PC-9 (cell line): ENCODE data around the gene KCNN3.

Experiments
- EZH2 ChIP-seq: fragments of 200-600 bp; sonication (generic); IDR thresholded peaks from 2 replicates; pipeline ENCODE4 v1.8.0; 2017; ENCODE audit warnings: antibody characterized with exemption, low read depth
- TF ChIP-seq, protein P1 (sequence below): fragments of 200-600 bp; sonication (generic); conservative IDR thresholded peaks from 2 replicates; pipeline ENCODE4 v1.6.1; 2017; ENCODE audit warnings: mixed run types, antibody characterized with exemption, mild to moderate bottlenecking, moderate library complexity

DNA sequence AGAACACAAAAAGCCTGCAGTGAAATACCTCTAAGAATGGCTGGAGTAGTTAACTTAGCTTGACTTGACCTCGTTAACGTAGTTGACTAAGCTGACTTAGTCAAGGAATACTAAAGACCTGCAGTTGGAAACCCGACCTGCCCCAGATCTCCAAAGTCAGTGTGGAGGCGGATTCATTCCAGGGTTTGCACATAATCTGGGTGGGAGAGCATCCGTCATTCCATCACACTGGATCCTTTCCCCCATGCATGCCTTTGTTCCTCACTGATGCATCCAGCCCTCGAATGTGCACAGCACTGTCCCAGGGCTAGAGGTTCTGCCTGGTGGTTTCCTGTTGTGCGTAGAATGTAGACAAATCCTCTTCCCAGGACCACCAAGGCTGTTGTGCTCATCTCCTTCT, 76.4 kb downstream of the KCNN3 start:
- TF ChIP-seq, protein P1, sequence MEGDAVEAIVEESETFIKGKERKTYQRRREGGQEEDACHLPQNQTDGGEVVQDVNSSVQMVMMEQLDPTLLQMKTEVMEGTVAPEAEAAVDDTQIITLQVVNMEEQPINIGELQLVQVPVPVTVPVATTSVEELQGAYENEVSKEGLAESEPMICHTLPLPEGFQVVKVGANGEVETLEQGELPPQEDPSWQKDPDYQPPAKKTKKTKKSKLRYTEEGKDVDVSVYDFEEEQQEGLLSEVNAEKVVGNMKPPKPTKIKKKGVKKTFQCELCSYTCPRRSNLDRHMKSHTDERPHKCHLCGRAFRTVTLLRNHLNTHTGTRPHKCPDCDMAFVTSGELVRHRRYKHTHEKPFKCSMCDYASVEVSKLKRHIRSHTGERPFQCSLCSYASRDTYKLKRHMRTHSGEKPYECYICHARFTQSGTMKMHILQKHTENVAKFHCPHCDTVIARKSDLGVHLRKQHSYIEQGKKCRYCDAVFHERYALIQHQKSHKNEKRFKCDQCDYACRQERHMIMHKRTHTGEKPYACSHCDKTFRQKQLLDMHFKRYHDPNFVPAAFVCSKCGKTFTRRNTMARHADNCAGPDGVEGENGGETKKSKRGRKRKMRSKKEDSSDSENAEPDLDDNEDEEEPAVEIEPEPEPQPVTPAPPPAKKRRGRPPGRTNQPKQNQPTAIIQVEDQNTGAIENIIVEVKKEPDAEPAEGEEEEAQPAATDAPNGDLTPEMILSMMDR = no peak
- no peak for TF ChIP-seq EZH2
